ENCODE results near the gene JAM2. TPM values are rescaled to one million over a fixed set of nuclear protein-coding genes. Genes with fewer than 3 reads are reported as not detected.

JAM2 gene
- polyA plus RNA-seq, 3 donors: 0.01 TPM; not detected in 2

GRCh38 chr21:25626757-25627156, 12.3 kb upstream of the JAM2 start:
- no peaks in the 10 kb centered on the region for H3K27me3 ChIP-seq (ENCODE audit: control insufficient read depth in 2 of 2, insufficient read depth in 2 of 2, low read length in 2 of 2)
- no peaks in the 10 kb centered on the region for H3K36me3 ChIP-seq (replicated peaks in 1 of 2; ENCODE audit: control insufficient read depth in 1 of 2, insufficient read depth in 2 of 2, low read length in 2 of 2)
- H3K79me2 ChIP-seq (ENCODE audit: insufficient read depth, low read length): no peaks in the 10 kb centered on the region
- TF ChIP-seq CTCF (IDR thresholded peaks at IDR 0.05): no peak
- H3K27ac ChIP-seq (ENCODE audit: low read depth in 1 of 2, low read length in 2 of 2): no peak overlapping the region
- intact Hi-C loops (cut with micrococcal nuclease): no loop called here
- H3K4me2 ChIP-seq (replicated peaks; ENCODE audit: extremely low read depth, low read length, poor library complexity, severe bottlenecking): no peak overlapping the region
- no peak overlapping the region for H3K27ac Mint-ChIP-seq
- H3K4me3 Mint-ChIP-seq: no peak overlapping the region
- no peak overlapping the region for H2AFZ ChIP-seq (ENCODE audit: insufficient read depth, low read depth, low read length, poor library complexity, severe bottlenecking)
- no peaks in the 10 kb centered on the region for H3K9me3 ChIP-seq (replicated peaks in 1 of 2; ENCODE audit: control insufficient read depth in 1 of 2, insufficient read depth in 1 of 2, low read length in 2 of 2)
- no peak for DNase-seq
- H3K36me3 Mint-ChIP-seq: no peaks in the 10 kb centered on the region
- no peaks in the 10 kb centered on the region for H3K27me3 Mint-ChIP-seq (ENCODE audit: low read depth in 3 of 3)
- WGBS (ENCODE audit: insufficient coverage): 79% methylated on average over 2 of the region's 2 CpGs
- H3K9ac ChIP-seq (ENCODE audit: insufficient read depth, low read length, poor library complexity, severe bottlenecking): no peak overlapping the region
- H3K9me3 Mint-ChIP-seq: peaks cover 0 to 3% (median 0%) of the 10 kb centered on the region in 7 donors
- no peaks in the 10 kb centered on the region for H4K20me1 ChIP-seq (ENCODE audit: insufficient read depth, low read length)
- H3K4me3 ChIP-seq (replicated peaks in 1 of 3; ENCODE audit: low read depth in 2 of 3, low read length in 3 of 3): no peak overlapping the region
- no peaks in the 10 kb centered on the region for H3K4me1 Mint-ChIP-seq
- H3K4me1 ChIP-seq (ENCODE audit: control insufficient read depth in 1 of 2, insufficient read depth in 2 of 2, low read length in 2 of 2): no peaks in the 10 kb centered on the region

- Histone ChIP-seq H3K9me3 (replicated peaks in 1 of 2; ENCODE audit: control insufficient read depth in 1 of 2, insufficient read depth in 1 of 2, low read length in 2 of 2) (no peaks in the 10 kb centered on the region), H3K4me2 (replicated peaks; ENCODE audit: extremely low read depth, low read length, poor library complexity, severe bottlenecking) (no peak overlapping the region), H3K27me3 (ENCODE audit: control insufficient read depth in 2 of 2, insufficient read depth in 2 of 2, low read length in 2 of 2) (peaks cover 0 to under 1% of the 10 kb centered on the region in 2 donors), H3K9ac (ENCODE audit: insufficient read depth, low read length, poor library complexity, severe bottlenecking) (no peak overlapping the region), H4K20me1 (ENCODE audit: insufficient read depth, low read length) (no peaks in the 10 kb centered on the region), H3K4me1 (ENCODE audit: control insufficient read depth in 1 of 2, insufficient read depth in 2 of 2, low read length in 2 of 2) (no peaks in the 10 kb centered on the region), H3K4me3 (replicated peaks in 1 of 3; ENCODE audit: low read depth in 2 of 3, low read length in 3 of 3) (no peak overlapping the region), H3K79me2 (ENCODE audit: insufficient read depth, low read length) (no peaks in the 10 kb centered on the region), H3K27ac (ENCODE audit: low read depth in 1 of 2, low read length in 2 of 2) (no peak overlapping the region), H3K36me3 (replicated peaks in 1 of 2; ENCODE audit: control insufficient read depth in 1 of 2, insufficient read depth in 2 of 2, low read length in 2 of 2) (no peaks in the 10 kb centered on the region), H2AFZ (ENCODE audit: insufficient read depth, low read depth, low read length, poor library complexity, severe bottlenecking) (no peak overlapping the region)
- intact Hi-C loops (cut with micrococcal nuclease): no loop called here
- Mint-ChIP-seq H3K27me3 (ENCODE audit: low read depth in 3 of 3) (peaks cover 4 to 5% (median 4%) of the 10 kb centered on the region in 3 donors), H3K9me3 (peaks cover 0 to 5% (median 3%) of the 10 kb centered on the region in 7 donors), H3K4me1 (no peaks in the 10 kb centered on the region), H3K36me3 (no peaks in the 10 kb centered on the region), H3K27ac (no peak overlapping the region), H3K4me3 (no peak overlapping the region)
- WGBS (ENCODE audit: insufficient coverage): no CpG with 5 or more reads among the region's 2 CpGs
- no peak for DNase-seq
- no peak for TF ChIP-seq CTCF (IDR thresholded peaks at IDR 0.05)
These were observed 6.8 kb upstream of the JAM2 start for GRCh38 chr21:25632296-25632695.
